Endodermal cell (in vitro differentiated cells): ENCODE measurements around the gene SLC1A6. TPM values are rescaled to one million over a fixed set of nuclear protein-coding genes. Genes with fewer than 3 reads are reported as not detected.

Experiments
- DNase-seq: peaks from one replicate; pipeline ENCODE4 v3.0.0-alpha.2; 2017
- H3K27ac ChIP-seq: 2 replicates; pipeline ENCODE4 v1.5.1; 2013; ENCODE audit warnings: mild to moderate bottlenecking, low read depth, low read length, moderate library complexity
- H3K27me3 ChIP-seq: 2 replicates; pipeline ENCODE4 v1.6.1; 2013; ENCODE audit warnings: mild to moderate bottlenecking, low read length, moderate library complexity; ENCODE audit not compliant: insufficient read depth, control insufficient read depth, poor library complexity, severe bottlenecking
- H3K36me3 ChIP-seq: 2 replicates; pipeline ENCODE4 v1.7.0; 2013; ENCODE audit warnings: mild to moderate bottlenecking, low read length, moderate library complexity; ENCODE audit not compliant: control insufficient read depth, insufficient read depth
- H3K4me1 ChIP-seq: one replicate; pipeline ENCODE4 v1.7.0; 2013; ENCODE audit warnings: low read length; ENCODE audit not compliant: control insufficient read depth, insufficient read depth
- H3K4me3 ChIP-seq: 2 replicates; pipeline ENCODE4 v1.5.1; 2013; ENCODE audit warnings: mild to moderate bottlenecking, low read length, moderate library complexity
- H3K9ac ChIP-seq: 2 replicates; pipeline ENCODE4 v1.6.1; 2013; ENCODE audit warnings: mild to moderate bottlenecking, low read length, moderate library complexity; ENCODE audit not compliant: poor library complexity, severe bottlenecking; ENCODE audit errors: extremely low read depth
- H3K9me3 ChIP-seq: 2 replicates; pipeline ENCODE4 v1.6.1; 2013; ENCODE audit warnings: mild to moderate bottlenecking, low read length, moderate library complexity; ENCODE audit not compliant: control insufficient read depth
- H3K27ac Mint-ChIP-seq: 2 replicates; pipeline ENCODE4 v1.8.0; 2020; ENCODE audit warnings: mixed read lengths
- H3K27me3 Mint-ChIP-seq: 2 replicates; pipeline ENCODE4 v1.8.0; 2021; ENCODE audit warnings: mild to moderate bottlenecking, mixed read lengths; ENCODE audit not compliant: insufficient read depth
- H3K36me3 Mint-ChIP-seq: 2 replicates; pipeline ENCODE4 v1.8.0; 2020; ENCODE audit warnings: low read depth, mixed read lengths
- H3K4me1 Mint-ChIP-seq: 2 replicates; pipeline ENCODE4 v1.8.0; 2020; ENCODE audit warnings: mixed read lengths
- H3K4me3 Mint-ChIP-seq: 2 replicates; pipeline ENCODE4 v1.8.0; 2020; ENCODE audit warnings: mild to moderate bottlenecking, moderate library complexity, mixed read lengths
- H3K9me3 Mint-ChIP-seq: 2 replicates; pipeline ENCODE4 v1.8.0; 2020; ENCODE audit warnings: mild to moderate bottlenecking, mixed read lengths
- WGBS, 2 experiments: methylation state at CpG; one replicate each; pipeline versions ENCODE4 v1.1.5 to v1.1.7; 2013; ENCODE audit warnings: missing lambda C conversion rate in 2 of 2, mixed read lengths in 1 of 2; ENCODE audit not compliant: insufficient coverage in 1 of 2, insufficient read length in 1 of 2; 5-methylcytosine and 5-hydroxymethylcytosine counted together
- total RNA-seq, 2 donors: library from RNA; stranded (reverse); fragmentation: NEBNext Ultra II Directional in 1 of 2; extraction: Animal tissue kit (Norgen Biotek cat#: 25700) in 1 of 2; gene quantifications; 2 replicates in 1 of 2; 3 replicates in 1 of 2; pipeline ENCODE4 v1.2.1, GENCODE V29; 2021
- TF ChIP-seq, protein P1 (sequence below): fragments of 200-600 bp; sonication (generic); conservative IDR thresholded peaks from 2 replicates; pipeline ENCODE4 v1.5.0; 2021; ENCODE audit warnings: antibody characterized with exemption, mild to moderate bottlenecking

The SLC1A6 gene
- total RNA-seq, 2 donors from 2014 or later, result 0.86 to 3.1 TPM

DNA sequence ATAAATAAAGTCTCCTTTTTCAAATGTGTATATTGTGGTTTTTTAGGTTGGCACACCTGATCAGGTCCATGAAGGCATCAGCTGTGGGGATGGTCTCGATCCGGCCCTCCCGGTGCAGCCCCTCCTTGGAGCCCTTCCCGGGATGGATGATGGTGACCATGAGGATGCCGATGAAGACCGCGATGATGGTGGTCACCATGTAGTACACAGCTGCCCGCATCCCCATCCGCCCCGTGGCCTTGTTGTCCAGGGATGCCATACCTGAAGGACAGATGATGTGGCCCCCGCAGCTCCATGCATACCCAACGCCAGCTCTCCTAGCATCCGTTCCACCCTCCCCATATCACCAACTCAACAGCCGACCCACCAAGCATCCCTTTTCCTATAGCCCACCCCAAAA is 11.4 kb downstream of the SLC1A6 start:
- no peak for DNase-seq
- H3K27ac Mint-ChIP-seq, result no peak overlapping the region
- H3K36me3 Mint-ChIP-seq, result no peaks in the 10 kb centered on the region
- H3K9ac ChIP-seq, result no peak overlapping the region
- H3K9me3 Mint-ChIP-seq, result peaks cover 50% of the 10 kb centered on the region
- TF ChIP-seq, protein P1, sequence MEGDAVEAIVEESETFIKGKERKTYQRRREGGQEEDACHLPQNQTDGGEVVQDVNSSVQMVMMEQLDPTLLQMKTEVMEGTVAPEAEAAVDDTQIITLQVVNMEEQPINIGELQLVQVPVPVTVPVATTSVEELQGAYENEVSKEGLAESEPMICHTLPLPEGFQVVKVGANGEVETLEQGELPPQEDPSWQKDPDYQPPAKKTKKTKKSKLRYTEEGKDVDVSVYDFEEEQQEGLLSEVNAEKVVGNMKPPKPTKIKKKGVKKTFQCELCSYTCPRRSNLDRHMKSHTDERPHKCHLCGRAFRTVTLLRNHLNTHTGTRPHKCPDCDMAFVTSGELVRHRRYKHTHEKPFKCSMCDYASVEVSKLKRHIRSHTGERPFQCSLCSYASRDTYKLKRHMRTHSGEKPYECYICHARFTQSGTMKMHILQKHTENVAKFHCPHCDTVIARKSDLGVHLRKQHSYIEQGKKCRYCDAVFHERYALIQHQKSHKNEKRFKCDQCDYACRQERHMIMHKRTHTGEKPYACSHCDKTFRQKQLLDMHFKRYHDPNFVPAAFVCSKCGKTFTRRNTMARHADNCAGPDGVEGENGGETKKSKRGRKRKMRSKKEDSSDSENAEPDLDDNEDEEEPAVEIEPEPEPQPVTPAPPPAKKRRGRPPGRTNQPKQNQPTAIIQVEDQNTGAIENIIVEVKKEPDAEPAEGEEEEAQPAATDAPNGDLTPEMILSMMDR, result no peak
- H3K27ac ChIP-seq, result no peak overlapping the region
- no peak overlapping the region for H3K4me3 Mint-ChIP-seq
- H3K36me3 ChIP-seq, result no peaks in the 10 kb centered on the region
- no peaks in the 10 kb centered on the region for H3K4me1 Mint-ChIP-seq
- no peaks in the 10 kb centered on the region for H3K27me3 Mint-ChIP-seq
- H3K9me3 ChIP-seq, result peaks cover 31% of the 10 kb centered on the region
- 85 to 98% methylated on average over 10 to 14 of the region's 14 CpGs for WGBS, 2 experiments
- no peaks in the 10 kb centered on the region for H3K4me1 ChIP-seq
- no peak overlapping the region for H3K4me3 ChIP-seq
- H3K27me3 ChIP-seq, result no peaks in the 10 kb centered on the region

DNA sequence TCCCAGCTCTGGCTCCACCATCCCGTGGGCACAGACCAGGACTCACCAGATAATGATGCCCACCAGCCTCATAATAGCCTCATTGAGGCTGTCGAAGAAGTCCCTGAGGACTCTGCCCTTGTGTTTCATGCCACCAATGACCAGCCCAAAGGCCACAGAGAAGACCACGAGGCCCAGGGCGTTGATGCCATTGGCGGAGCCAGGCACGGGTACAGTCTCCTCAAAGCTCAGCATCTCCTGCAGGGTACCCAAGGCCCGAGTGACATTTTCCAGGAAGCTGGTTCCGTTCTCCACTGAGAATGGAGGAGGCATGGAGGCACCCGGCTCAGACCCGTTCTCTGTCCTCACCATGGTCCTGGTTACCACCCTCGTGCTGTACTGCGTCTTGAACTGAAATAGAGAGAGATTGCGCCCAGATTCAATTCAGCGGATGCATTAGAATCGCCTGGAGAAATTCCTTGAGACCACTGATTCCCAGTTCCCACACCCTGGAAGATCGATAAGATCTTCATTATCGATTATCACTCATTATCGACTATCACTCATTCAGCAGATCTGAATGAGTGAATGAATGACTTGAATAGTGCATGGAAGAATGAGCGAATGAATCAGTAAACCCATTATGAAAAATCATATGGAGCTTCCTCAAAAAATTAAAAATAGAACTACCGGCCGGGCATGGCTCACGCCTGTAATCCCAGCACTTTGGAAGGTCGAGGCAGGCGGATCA is 17.5 kb downstream of the SLC1A6 start:
- H3K36me3 Mint-ChIP-seq, result peaks cover 4% of the 10 kb centered on the region
- Histone ChIP-seq H3K36me3 (no peaks in the 10 kb centered on the region), H3K9me3 (peaks cover 64% of the 10 kb centered on the region), H3K4me3 (no peak overlapping the region), H3K27me3 (no peaks in the 10 kb centered on the region), H3K4me1 (no peaks in the 10 kb centered on the region), H3K27ac (no peak overlapping the region), H3K9ac (no peak overlapping the region)
- peaks cover 51% of the 10 kb centered on the region for H3K9me3 Mint-ChIP-seq
- no peaks in the 10 kb centered on the region for H3K27me3 Mint-ChIP-seq
- H3K4me3 Mint-ChIP-seq, result no peak overlapping the region
- no peaks in the 10 kb centered on the region for H3K4me1 Mint-ChIP-seq
- TF ChIP-seq, protein P1, result no peak
- DNase-seq, result no peak
- H3K27ac Mint-ChIP-seq, result no peak overlapping the region
- WGBS, 2 experiments, result 82 to 88% methylated on average over 18 to 24 of the region's 24 CpGs

DNA sequence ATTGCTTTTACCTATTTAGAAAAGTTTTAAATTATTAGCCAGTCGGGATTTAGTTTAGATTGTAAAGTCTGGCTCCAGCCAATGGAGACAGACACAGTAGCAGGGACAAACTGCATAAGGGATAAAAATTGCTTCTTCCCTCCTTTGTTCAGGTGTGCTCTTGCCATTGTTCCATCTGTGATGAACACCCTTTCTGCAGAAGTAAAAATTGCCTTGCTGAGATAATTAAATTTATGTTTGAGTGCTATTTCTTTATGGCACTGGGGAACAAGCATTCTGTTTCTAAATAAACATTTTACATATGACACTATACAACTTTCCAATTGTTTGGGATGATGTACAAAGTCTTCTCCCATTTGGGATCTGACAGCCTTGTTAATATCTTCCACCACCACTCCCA is 20.4 kb downstream of the SLC1A6 start:
- no peak overlapping the region for H3K4me3 ChIP-seq
- Mint-ChIP-seq H3K4me1 (no peaks in the 10 kb centered on the region), H3K27ac (no peak overlapping the region), H3K4me3 (no peak overlapping the region), H3K36me3 (peaks cover 4% of the 10 kb centered on the region), H3K27me3 (no peaks in the 10 kb centered on the region), H3K9me3 (peaks cover 63% of the 10 kb centered on the region)
- H3K36me3 ChIP-seq, result no peaks in the 10 kb centered on the region
- H3K9ac ChIP-seq, result no peak overlapping the region
- DNase-seq, result no peak
- no peak overlapping the region for H3K27ac ChIP-seq
- TF ChIP-seq, protein P1, result no peak
- no peaks in the 10 kb centered on the region for H3K27me3 ChIP-seq
- no peaks in the 10 kb centered on the region for H3K4me1 ChIP-seq
- H3K9me3 ChIP-seq, result peaks cover 71% of the 10 kb centered on the region
- 50 to 75% methylated on average over 1 of the region's 1 CpG for WGBS, 2 experiments
